ENCODE measurements around the gene RPUSD1.
"Not testable (repeated sequence)": the region's sequence is repeated elsewhere in the genome, so short reads cannot be mapped to it uniquely, and the experiment has no call there.

The RPUSD1 gene

GRCh38 chr16:768428-768827, 19.8 kb downstream of the RPUSD1 start:
- no peak for DNase-seq (ENCODE audit: low read depth in 4 of 4, low spot score in 1 of 4)

- no peak for DNase-seq (ENCODE audit: low read depth in 4 of 4, low spot score in 1 of 4)
Measured at GRCh38 chr16:767743-768235, 20.4 kb downstream of the RPUSD1 start.

GRCh38 chr16:766820-767640, 21.2 kb downstream of the RPUSD1 start:
- DNase-seq (ENCODE audit: low read depth in 4 of 4, low spot score in 1 of 4), result no peak

- DNase-seq (ENCODE audit: low read depth in 4 of 4, low spot score in 1 of 4), result no peak
Measured at GRCh38 chr16:766008-766819, 22.0 kb downstream of the RPUSD1 start.

GRCh38 chr16:765488-765865, 22.7 kb downstream of the RPUSD1 start:
- no peak for DNase-seq (ENCODE audit: low read depth in 4 of 4, low spot score in 1 of 4)

- DNase-seq (ENCODE audit: low read depth in 4 of 4, low spot score in 1 of 4), result no peak
Measured at GRCh38 chr16:764848-765487, 23.2 kb downstream of the RPUSD1 start.

GRCh38 chr16:764184-764750, 23.9 kb downstream of the RPUSD1 start:
- DNase-seq (ENCODE audit: low read depth in 4 of 4, low spot score in 1 of 4), result no peak

- no peak for DNase-seq (ENCODE audit: low read depth in 4 of 4, low spot score in 1 of 4)
Measured at GRCh38 chr16:763369-764183, 24.6 kb downstream of the RPUSD1 start.

GRCh38 chr16:762595-763268, 25.4 kb downstream of the RPUSD1 start:
- DNase-seq (ENCODE audit: low read depth in 4 of 4, low spot score in 1 of 4), result no peak

GRCh38 chr16:761625-762513, 26.3 kb downstream of the RPUSD1 start:
- no peak for DNase-seq (ENCODE audit: low read depth in 4 of 4, low spot score in 1 of 4)

- DNase-seq (ENCODE audit: low read depth in 4 of 4, low spot score in 1 of 4), result no peak
Measured at GRCh38 chr16:760545-761343, 27.4 kb downstream of the RPUSD1 start, which contains the start of gene MSLN. MSLN (plus strand) TSS chr16:760734; CDS start chr16:762681, 1,947 bp downstream.

GRCh38 chr16:760065-760464, 28.1 kb downstream of the RPUSD1 start:
- no peak for DNase-seq (ENCODE audit: low read depth in 4 of 4, low spot score in 1 of 4)

GRCh38 chr16:759110-759910, 28.9 kb downstream of the RPUSD1 start:
- no peak for DNase-seq (ENCODE audit: low read depth in 4 of 4, low spot score in 1 of 4)

- DNase-seq (ENCODE audit: low read depth in 4 of 4, low spot score in 1 of 4), result no peak
Measured at GRCh38 chr16:756428-756827, 31.8 kb downstream of the RPUSD1 start.

GRCh38 chr16:754656-755055, 33.5 kb downstream of the RPUSD1 start:
- DNase-seq (ENCODE audit: low read depth in 4 of 4, low spot score in 1 of 4), result no peak

- DNase-seq (ENCODE audit: low read depth in 4 of 4, low spot score in 1 of 4), result not testable (repeated sequence)
Measured at GRCh38 chr16:754121-754607, 34.0 kb downstream of the RPUSD1 start.

GRCh38 chr16:752007-752312, 36.2 kb downstream of the RPUSD1 start:
- no peak for DNase-seq (ENCODE audit: low read depth in 4 of 4, low spot score in 1 of 4)
